Stimulated activated CD4-positive, alpha-beta T cell treated with anti-CD3 and anti-CD28 coated beads, TNF-alpha, amount 100 ng/mL, for 1 hour (primary cell): Measurements from ENCODE around the gene CTNNBL1.

ENCODE experiments used
- DNase-seq, 3 donors: peaks; one replicate each; pipeline ENCODE4 v3.0.0-alpha.2; 2020; ENCODE audit warnings: low read depth in 3 of 3, low spot score in 1 of 3

The CTNNBL1 gene

GRCh38 chr20:37898233-37899104 is 204.6 kb downstream of the CTNNBL1 start:
- no peak for DNase-seq

DNA sequence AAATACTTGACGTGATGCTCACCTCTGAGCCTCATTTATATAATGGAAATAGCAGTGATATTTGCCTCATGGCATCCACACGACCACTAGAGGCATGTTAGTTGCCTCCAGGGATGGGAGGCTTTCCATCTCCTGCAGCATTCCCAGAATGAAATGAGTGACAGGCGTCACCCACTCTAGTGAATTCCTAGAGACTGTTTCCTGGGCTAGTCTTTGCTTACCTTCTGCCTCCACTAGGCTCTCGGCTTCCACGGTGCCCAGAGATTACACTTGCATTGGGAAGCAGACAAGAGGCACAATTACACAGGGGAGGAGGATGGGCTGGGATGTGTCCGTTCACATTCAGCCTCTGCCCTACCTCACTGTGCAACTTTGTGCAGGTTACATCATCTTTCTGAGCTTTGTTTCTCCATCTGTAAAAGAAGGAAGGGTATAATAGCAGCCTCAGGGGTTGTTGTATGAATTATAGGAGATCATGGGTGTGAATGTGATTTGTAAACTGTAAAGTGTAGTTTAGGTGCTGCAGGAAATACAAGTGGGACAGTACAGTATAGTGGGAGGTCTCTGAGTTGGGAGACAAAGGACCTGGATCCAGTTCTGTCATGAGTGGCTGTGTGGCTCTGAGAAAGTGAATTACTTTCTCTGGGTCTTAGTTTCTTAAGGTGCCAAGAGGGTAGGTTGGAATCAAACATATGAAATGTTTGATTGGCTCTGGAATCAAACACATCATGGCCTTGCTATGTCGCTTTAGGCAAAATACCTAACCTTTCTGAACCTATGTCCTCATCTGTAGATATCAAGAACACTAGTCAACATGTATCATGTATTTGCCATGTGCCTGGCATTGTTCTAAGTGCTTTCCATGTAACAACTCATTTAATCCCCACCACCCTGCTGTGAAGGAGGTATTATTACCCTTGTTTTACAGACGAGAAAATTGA is 205.5 kb downstream of the CTNNBL1 start:
- DNase-seq: no peak

DNA sequence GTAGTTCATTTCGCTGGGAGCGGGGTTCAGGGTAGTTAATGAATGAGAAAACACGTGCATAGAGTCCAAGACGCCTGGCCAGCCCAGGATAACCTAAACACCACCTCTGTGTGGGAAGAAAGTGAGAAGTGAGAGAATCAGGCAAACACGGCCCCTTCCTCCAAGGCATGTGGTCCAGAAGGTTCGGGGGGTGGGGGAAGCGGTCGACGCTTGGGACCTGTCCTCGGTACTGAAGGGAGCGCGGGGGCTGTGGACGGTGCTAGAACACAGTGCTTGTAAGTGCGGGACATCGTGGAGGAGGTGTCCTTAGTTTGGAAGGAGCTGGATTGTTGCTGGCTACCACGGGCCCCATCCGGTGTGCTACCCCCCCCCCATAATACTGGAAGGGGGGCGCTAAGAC is 207.4 kb downstream of the CTNNBL1 start:
- no peak for DNase-seq

GRCh38 chr20:37901654-37902503 is 208.0 kb downstream of the CTNNBL1 start:
- no peak for DNase-seq

DNA sequence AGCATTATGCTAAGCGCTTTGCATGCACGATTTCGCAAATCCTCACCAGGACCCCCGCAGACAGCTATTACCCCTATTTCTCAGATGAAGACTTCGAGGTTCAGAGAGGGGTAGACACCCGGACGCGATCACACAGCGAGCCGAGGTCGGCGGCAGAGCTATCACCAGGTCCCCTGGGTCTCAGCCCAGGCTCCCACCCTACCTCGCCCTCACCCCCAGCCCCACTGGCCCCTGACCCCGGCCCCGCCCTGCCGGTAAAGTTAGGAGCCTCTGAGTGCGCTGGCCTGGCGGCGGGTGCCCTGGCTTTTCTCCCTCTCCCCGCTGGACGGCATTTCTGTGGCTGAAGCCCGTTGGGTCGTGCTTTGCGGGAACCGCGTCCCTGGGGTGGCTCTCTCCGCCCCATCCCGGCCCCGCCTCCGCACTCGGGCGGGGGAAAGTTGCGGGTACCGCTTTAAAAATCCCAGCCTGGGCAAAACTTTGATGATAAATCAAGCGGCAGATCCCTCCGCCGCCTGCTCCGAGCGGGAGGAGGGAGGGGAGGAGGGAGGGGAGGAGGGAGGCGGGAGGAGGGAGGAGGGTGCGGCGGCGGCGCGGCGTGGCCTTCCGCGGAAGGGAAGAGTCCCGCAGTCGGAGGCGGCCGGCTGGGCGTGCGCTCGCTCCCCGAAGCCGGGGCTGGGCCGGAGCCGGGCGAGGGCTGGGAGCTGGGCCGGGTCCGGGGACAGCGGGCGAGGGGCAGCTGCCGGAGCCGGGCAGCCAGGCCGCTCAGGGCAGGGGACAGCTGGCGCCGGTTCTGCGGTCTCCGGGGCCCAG is 208.9 kb downstream of the CTNNBL1 start, which contains the start of gene VSTM2L:
Gene VSTM2L, plus strand, starts transcription at position 624 of the 810 bp plus-strand sequence. CDS start 224 bp downstream, outside the sequence.
- DNase-seq: no peak

- DNase-seq: no peak
These were observed 209.6 kb downstream of the CTNNBL1 start for GRCh38 chr20:37903317-37904007.

DNA sequence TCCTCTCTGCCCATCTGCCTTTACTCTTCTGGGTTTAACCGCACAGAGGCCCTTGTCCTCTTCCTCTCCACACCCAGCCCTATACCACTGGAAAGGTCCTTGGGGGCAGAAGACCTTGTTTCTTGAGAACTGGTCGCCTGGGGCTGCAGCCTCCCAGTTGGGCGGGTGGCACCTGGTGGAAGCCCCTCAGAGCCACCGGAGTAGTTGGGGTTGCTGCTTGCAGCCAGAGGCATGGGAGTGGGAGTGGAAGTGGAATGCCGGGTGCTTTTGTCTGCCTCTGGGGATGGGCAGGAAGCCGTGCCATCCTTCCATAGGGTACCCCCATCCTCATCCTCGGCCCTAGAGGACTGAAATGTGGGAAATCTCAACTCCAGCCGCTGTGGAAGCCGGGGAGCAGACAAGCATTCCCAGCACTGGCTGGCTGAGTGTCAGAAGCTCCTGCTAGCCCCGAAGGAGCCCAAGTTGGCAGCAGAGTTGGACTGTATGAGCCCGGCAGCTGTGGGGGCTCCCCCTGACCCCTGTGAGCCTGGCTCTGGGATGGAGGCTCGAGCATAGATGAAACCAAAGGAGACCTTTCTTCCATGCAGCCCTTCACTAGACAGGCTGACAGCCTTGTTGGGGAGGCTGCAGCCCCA is 210.3 kb downstream of the CTNNBL1 start:
- no peak for DNase-seq

GRCh38 chr20:37904845-37905373 is 211.1 kb downstream of the CTNNBL1 start:
- no peak for DNase-seq

DNA sequence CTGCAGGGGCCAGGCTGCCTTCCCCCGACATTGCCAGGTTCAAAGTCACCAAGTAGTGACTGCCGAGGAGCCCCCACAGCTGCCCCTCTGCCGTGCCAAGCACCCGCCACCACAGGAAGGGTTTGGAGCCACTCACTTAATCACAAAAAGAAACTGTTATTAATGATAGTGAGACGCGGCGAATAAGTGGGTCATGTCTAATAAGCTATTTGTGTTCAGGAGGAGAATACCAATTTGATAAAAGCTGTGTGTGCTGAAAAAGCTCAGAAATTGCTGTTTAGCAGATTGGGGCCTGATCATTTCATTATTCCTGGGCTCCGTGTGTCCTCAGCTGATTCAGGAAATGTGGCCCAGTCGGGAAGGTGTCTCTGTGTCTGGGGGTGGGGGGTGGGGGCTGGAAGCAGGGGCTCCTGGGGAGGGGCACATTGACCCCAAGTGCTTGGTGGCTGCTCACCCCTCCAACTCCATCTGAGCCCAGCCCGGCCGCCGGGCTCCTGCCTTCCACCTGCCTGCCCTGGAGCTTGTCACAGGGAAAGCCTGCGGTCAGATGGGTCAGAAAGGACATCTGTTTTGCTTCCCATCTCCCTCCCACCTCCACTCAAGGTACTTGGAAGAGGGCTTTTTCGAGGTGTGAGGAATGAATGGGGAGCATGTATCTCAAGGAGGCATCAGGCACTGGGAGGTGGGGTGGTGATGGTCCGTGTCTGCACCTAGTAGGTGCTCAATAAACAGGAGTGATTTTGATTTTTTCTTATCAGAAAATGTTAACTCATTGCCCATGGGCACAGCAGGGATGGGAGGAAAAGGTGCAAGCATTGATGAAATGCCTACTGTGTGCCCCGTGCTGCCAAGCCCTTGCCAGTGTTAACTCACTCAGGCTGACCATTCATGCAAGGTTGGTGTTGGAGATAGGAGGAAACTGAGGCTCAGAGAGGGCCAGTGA is 212.1 kb downstream of the CTNNBL1 start:
- no peak for DNase-seq

DNA sequence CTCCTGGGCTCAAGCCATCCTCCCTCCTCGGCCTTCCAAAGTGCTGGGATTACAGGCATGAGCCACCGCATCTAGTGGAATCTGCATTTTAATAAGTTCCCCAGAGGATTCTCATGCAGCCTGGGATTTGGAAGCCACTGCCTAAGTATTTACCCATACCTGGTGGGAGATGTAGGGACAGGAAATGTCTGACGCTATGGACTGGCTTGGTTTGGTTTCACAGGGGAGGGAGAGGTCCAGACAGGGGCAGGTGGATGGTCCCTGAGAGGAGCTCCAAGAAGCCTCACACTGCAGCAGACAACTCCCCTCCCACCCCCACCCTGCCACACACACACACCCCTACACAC is 213.5 kb downstream of the CTNNBL1 start:
- no peak for DNase-seq

GRCh38 chr20:37907677-37908401 is 214.0 kb downstream of the CTNNBL1 start:
- no peak for DNase-seq

GRCh38 chr20:37911261-37911660 is 217.4 kb downstream of the CTNNBL1 start:
- DNase-seq: no peak

- no peak for DNase-seq
These were observed 218.0 kb downstream of the CTNNBL1 start for GRCh38 chr20:37911838-37912281.

DNA sequence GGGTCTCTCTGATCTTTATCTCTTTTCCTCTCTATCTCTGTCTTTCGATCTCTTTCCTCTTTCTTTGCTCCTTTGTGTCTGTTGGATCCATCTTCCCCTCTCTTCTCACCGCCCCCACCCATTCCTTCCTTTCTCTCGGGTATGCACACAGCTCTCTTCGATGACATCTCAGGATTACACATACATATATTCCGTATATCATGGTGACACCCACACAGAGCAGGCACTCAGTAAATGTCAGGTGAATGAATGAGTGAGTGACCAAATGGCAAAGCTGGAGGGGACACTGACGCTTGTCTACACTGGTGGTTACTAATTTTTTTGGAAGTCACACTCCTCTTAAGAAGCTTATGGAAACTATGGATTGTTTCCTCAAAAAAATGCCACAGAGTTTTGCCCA is 219.0 kb downstream of the CTNNBL1 start:
- no peak for DNase-seq

- DNase-seq: no peak
These were observed 219.9 kb downstream of the CTNNBL1 start for GRCh38 chr20:37913567-37914366.

DNA sequence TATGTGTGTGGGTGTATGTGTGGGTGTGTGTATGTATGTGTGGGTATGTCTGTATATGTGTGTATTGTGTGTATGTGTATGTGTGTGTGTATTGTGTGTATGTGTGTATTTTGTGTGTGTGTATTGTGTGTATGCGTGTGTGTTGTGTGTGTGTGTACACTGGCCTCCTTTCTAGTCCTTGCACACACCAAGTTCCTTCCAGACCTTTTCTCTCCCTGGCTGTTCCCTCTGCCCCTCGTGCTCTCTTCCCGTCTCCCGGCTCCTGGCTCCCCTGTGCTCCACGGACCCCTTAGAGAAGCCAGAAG is 220.5 kb downstream of the CTNNBL1 start:
- no peak for DNase-seq
